GM21825 (cell line): ENCODE measurements around the gene AGAP5.
"Not testable (repeated sequence)": the region's sequence is repeated elsewhere in the genome, so short reads cannot be mapped to it uniquely, and the experiment has no call there.

ENCODE experiments used
- ATAC-seq: cut with Tn5 transposase; IDR thresholded peaks from one replicate; pipeline ENCODE4 v1.9.1; 2021; ENCODE audit warnings: mild to moderate bottlenecking, moderate library complexity; ENCODE audit not compliant: unreplicated experiment

AGAP5 gene

GRCh38 chr10:73697675-73698159 is at the start of gene AGAP5:
Gene AGAP5, minus strand, starts transcription at chr10:73698109. Its CDS starts 354 bp downstream, at chr10:73697755.
- not testable (repeated sequence) for ATAC-seq

GRCh38 chr10:73746721-73747120 is 48.8 kb upstream of the AGAP5 start:
- no peak for ATAC-seq

DNA sequence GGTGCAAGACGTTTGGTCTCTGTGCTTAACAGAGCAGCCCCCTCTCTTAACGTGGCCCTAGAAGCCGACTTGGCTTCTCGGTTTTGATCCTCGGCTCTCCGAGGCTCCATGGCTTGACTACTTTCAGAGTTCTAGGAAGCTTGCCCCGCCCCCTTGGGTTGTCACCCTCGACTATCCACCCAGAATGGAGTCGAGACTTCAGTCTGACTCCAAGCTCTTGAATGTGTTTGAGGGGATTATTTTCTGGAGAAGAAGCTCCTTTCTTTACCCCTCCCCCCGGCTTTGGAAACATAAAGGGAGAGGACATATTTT is 46.7 kb upstream of the AGAP5 start:
- ATAC-seq, result peak; percentile 27

DNA sequence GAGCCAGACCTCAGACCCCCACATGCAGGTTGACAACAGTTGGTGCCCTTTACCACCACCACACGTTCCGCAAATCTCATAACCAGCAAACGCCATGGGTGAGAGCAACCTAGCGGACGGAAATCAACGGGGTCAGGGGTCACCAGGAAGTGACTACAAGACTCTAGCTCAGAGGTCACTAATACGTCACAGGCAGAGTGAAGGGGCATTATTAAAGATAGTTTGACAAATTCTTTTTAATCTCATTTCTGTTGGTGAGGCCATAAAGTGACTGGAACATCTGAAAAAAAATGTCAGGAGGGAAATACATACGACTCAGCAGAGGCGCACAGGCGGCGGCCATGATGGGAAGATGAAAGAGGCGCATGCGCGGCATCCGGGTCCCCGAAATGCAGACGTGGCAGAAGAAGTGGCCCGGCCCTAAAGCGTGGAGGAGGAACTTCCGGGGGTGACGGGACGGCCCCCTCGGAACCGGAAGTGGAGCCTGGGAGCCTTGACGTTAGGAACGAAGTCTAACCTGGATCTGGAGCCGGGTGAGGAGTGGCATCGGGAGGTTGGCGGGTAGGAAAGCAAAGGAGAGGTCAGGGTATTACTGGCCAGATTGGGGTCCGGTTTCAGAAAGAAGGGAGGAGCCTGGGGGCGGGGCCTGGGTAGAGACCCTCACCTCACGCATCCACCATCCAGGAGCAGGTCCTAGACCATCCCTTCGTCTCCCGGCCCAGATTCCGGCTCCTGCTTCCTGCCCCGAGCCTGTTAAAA is 46.2 kb upstream of the AGAP5 start, which contains the start of gene SEC24C:
Gene SEC24C (plus strand): TSS at position 468 of the 759 bp plus-strand sequence. CDS start 2,461 bp downstream, outside the sequence.
- peak; percentile 86 for ATAC-seq

DNA sequence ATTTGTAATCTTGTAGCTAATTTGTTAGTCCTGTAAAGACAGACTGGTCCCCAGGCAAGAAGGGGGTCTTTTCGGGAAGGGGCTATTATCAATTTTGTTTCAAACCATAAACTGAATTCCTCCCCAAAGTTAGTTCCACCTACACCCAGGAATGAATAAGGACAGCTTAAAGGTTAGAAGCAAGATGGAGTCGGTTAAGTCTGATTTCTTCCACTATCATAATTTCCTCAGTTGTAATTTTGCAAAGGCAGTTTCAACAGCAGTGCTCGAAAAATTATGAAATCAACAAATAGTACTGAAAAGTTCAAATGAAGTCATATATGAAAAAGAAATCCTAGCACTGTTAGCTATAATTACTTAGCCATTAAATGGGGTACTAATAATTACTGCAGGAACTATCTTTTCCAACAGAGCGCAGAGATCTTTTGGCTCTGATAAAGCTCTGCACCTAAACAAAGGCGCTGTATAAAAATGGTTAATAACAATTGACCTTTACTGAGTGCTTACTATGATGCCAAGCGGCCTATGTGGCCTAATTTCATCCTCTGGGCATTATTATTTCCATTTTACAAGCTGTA is 45.5 kb upstream of the AGAP5 start:
- ATAC-seq, result no peak

DNA sequence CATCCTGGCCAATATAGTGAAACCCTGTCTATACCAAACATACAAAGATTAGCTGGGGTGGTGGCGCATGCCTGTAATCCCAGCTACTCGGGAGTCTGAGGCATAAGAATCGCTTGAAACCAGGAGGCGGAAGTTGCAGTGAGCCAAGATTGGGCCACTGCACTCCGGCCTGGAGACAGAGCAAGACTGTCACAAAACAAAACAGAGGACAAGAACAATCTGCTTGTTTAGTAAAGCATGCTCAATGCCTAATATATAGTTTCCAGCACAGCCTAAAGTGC is 44.5 kb upstream of the AGAP5 start:
- ATAC-seq, result no peak

- not testable (repeated sequence) for ATAC-seq
Measured at GRCh38 chr10:73740501-73741254, 42.8 kb upstream of the AGAP5 start.

DNA sequence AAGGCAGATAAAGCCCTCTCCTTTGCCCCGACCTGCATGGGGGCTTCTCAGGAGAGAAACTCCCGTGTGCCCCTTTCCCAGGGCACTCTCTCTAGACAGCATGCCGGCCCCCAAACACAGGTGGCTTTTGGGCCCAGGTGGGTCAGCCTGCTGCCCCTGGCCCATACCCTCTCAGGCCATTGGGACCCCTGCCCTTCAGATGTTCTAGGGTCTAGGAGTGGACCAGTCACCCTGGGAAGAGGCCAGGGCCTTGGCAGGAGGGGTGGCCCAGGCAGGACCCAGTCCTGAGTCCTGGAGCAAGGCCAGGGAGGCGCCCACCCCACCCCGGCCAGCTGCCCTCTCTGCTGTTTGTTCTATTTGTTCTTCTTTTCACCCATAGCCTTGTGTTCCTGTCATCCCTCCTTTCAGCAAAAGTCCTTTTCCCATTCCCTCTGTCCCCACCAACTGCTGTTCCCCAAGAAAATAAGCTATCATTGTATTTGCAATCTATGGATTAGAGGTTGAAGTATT is 36.9 kb upstream of the AGAP5 start:
- ATAC-seq, result no peak

GRCh38 chr10:73734028-73734720 is 36.3 kb upstream of the AGAP5 start:
- ATAC-seq, result no peak

- no peak for ATAC-seq
Measured at GRCh38 chr10:73732931-73733623, 35.2 kb upstream of the AGAP5 start.

DNA sequence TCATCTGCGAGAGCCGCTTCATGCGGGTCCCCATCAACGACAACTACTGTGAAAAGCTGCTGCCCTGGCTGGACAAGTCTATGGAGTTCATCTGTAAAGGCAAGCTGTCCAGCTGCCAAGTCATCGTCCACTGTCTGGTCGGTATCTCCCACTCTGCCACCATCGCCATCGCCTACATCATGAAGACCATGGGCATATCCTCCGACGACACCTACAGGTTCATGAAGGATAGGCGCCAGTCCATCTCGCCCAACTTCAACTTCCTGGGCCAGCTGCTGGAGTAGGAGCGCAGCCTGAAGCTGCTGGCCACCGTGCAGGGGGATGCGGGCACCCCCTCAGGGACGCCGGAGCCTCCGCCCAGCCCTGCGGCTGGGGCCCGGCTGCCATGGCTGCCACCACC is 34.5 kb upstream of the AGAP5 start:
- no peak for ATAC-seq

DNA sequence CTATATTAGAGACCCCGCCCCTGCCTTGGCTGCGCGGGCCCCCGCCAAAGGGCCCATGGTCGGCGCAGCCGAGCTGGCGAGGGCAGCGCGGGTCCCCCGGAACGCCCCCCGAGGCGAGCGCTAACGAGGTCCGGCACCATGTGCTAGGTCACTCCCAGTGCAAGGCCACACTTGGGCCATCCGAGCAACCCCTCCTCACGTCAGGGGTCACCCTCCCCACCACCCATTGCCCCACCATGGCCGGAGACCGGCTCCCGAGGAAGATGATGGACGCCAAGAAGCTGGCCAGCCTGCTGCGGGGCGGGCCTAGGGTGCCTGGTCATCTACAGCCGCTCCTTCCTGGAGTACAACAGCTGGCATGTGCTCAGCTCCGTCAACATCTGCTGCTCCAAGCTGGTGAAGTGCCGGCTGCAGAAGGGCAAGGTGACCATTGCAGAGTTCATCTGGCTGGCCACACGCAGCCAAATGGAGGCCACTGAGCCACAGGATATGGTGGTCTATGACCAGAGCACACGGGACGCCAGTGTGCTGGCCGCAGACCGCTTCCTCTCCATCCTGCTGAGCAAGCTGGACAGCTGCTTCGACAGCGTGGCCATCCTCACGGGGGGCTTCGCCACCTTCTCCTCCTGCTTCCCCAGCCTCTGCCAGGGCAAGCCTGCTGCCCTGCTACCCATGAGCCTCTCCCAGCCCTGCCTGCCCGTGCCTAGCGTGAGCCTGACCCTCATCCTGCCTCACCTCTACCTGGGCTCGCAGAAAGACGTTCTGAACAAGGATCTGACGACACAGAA is 33.9 kb upstream of the AGAP5 start:
- no peak for ATAC-seq

GRCh38 chr10:73730153-73730906 is 32.4 kb upstream of the AGAP5 start:
- ATAC-seq, result peak; percentile 83

DNA sequence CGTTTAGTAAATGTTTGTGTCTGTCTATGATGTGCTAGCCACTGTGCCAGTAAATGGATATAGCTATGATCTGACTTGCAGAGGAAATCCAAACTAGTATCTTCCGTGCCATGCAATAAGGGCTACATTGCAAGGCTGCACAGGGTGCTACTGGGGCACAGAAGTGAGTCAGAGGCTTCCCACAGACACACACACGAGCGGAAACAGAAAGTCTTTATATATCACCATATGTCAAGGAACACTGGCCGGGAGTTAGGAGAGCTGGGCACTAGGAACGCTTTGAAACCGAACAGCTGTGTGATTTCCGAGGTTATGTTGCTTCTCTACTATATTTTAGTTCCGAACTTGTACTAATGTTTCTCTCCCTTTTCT is 31.9 kb upstream of the AGAP5 start:
- not testable (repeated sequence) for ATAC-seq

DNA sequence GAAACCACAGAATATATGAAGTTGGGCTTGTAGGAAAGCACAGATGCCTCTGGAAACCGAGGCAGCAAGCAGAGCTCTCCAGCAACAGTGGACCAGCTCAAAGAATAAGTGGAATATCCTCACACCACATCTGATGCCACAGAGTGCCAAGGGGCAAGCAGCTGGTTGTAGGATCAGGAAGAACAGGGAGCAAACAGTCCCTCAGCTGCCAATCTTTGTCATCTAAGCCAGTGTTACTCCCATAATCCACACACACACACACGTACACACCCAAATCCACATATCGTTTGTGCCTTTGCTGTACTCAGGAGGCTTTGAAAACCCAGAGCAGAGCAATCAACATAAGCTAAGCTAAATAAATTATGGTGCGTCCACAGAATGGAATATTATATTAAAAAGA is 25.6 kb upstream of the AGAP5 start:
- no peak for ATAC-seq

- not testable (repeated sequence) for ATAC-seq
Measured at GRCh38 chr10:73720561-73720960, 22.7 kb upstream of the AGAP5 start.

DNA sequence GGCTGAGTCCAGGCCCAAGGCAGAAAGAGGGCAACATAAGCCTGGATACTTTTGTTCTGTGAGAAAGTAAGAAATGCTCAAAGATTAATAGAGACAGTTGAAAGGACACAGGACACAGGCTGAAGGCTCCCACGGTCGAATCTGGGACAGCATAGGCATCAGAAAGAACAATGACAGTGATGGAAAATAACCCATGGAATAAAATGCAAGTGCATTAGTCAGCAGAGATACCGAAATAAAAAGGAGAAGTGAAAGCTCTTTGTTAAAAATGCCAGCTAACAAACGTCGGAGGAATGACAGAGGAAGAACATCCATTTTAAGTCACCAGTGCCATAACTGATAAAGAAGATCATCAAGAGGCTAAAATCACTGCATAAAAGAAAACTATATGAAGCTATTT is 19.6 kb upstream of the AGAP5 start:
- ATAC-seq, result peak; percentile 54

- no peak for ATAC-seq
Measured at GRCh38 chr10:73716251-73716650, 18.3 kb upstream of the AGAP5 start.
